GM12878 (cell line): ENCODE data around the gene GADL1. TPM values are rescaled to one million over a fixed set of nuclear protein-coding genes. Genes with fewer than 3 reads are reported as not detected.

Experiments
- ATAC-seq: fragments of 200-7000 bp; cut with Tn5 transposase; 3 replicates; pipeline ENCODE4 v1.9.1; 2020; ENCODE audit warnings: mild to moderate bottlenecking, moderate library complexity
- BruUV-seq: library from RNA; stranded (reverse); fragments of 400-500 nt; replicated peaks from 2 replicates; lab custom pipeline; 2021; lab: Mats Ljungman, UMichigan
- CTCF ChIA-PET: fragments of 300-600 bp; sonication (Branson Sonifier 250); formaldehyde crosslinking; extraction: SDS; loops from one replicate; lab custom pipeline; 2021; ENCODE audit warnings: inconsistent platforms; lab: Yijun Ruan, JAX
- POLR2A ChIA-PET: fragments of 350-600 bp; formaldehyde crosslinking; extraction: SDS; loops from one replicate; lab custom pipeline; 2021; ENCODE audit warnings: inconsistent platforms; lab: Charles Lee
- RAD21 ChIA-PET: fragments of 300-600 bp; sonication (Branson Sonifier 250); formaldehyde crosslinking; loops from one replicate; lab custom pipeline; 2023; ENCODE audit warnings: antibody characterized with exemption; ENCODE audit not compliant: unreplicated experiment; lab: Charles Lee
- SMC1A ChIA-PET: fragments of 300-600 bp; sonication (Branson Sonifier 250); formaldehyde crosslinking; loops from one replicate; lab custom pipeline; 2023; ENCODE audit not compliant: unreplicated experiment, uncharacterized antibody; lab: Charles Lee
- DNase-seq: peaks from one replicate; pipeline ENCODE4 v3.0.0-alpha.2; 2011; ENCODE audit warnings: low read depth, low spot score
- FAIRE-seq: peaks from 3 replicates; lab custom pipeline; 2011; peaks lifted over from hg19 to GRCh38; lab: Jason Lieb, UNC
- H2AFZ ChIP-seq: 2 replicates; pipeline ENCODE4 v1.6.0; 2011; ENCODE audit warnings: low read depth, low read length, control low read depth; ENCODE audit not compliant: control insufficient read depth
- H3K27ac ChIP-seq: 2 replicates; pipeline ENCODE4 v1.5.1; 2011; ENCODE audit warnings: control low read depth; ENCODE audit not compliant: control insufficient read depth, insufficient read depth
- H3K27me3 ChIP-seq, 2 experiments: replicated peaks in 1 of 2; 2 replicates each; pipeline versions ENCODE4 v1.6.0 to v1.6.1; 2011; ENCODE audit warnings: low read length in 1 of 2; ENCODE audit not compliant: control insufficient read depth in 2 of 2, insufficient read depth in 2 of 2
- H3K36me3 ChIP-seq, 2 experiments: 2 replicates each; pipeline ENCODE4 v1.5.1; 2011; ENCODE audit warnings: low read length in 1 of 2; ENCODE audit not compliant: control insufficient read depth in 2 of 2, insufficient read depth in 2 of 2
- H3K4me1 ChIP-seq: 2 replicates; pipeline ENCODE4 v1.6.1; 2011; ENCODE audit warnings: mild to moderate bottlenecking, low read length, moderate library complexity, mixed read lengths; ENCODE audit not compliant: control insufficient read depth, insufficient read depth
- H3K4me2 ChIP-seq: 2 replicates; pipeline ENCODE4 v1.6.0; 2011; ENCODE audit warnings: control low read depth; ENCODE audit not compliant: control insufficient read depth, insufficient read depth
- H3K4me3 ChIP-seq: fragments of 200-600 bp; sonication (generic); 2 replicates; pipeline ENCODE4 v1.5.1; 2016
- H3K79me2 ChIP-seq: 2 replicates; pipeline ENCODE4 v1.6.0; 2011; ENCODE audit warnings: low read length; ENCODE audit not compliant: control insufficient read depth, insufficient read depth
- H3K9ac ChIP-seq: 2 replicates; pipeline ENCODE4 v1.8.0; 2011; ENCODE audit warnings: low read length, control low read depth, mixed read lengths; ENCODE audit not compliant: control insufficient read depth, insufficient read depth
- H3K9me3 ChIP-seq: replicated peaks from 3 replicates; pipeline ENCODE4 v1.5.1; 2011; ENCODE audit warnings: mild to moderate bottlenecking, low read length; ENCODE audit not compliant: control insufficient read depth, insufficient read depth
- H4K20me1 ChIP-seq: 2 replicates; pipeline ENCODE4 v1.6.0; 2011; ENCODE audit not compliant: control insufficient read depth, insufficient read depth
- CBX3 ChIP-seq: fragments of 200-600 bp; sonication (generic); IDR thresholded peaks from 2 replicates; pipeline ENCODE4 v1.6.1; 2016; ENCODE audit warnings: low read depth, borderline replicate concordance
- CREM ChIP-seq: IDR thresholded peaks from 2 replicates; pipeline ENCODE4 v1.6.1; 2014; ENCODE audit warnings: antibody characterized with exemption, low read depth
- MYC ChIP-seq: IDR thresholded peaks from 2 replicates; pipeline ENCODE4 v1.6.1; 2011; ENCODE audit warnings: mild to moderate bottlenecking, low read length, moderate library complexity, inconsistent platforms; ENCODE audit not compliant: insufficient read depth, insufficient replicate concordance, insufficient read length, severe bottlenecking
- NFIC ChIP-seq: IDR thresholded peaks from 2 replicates; pipeline ENCODE4 v1.6.1; 2012; ENCODE audit warnings: low read depth, mild to moderate bottlenecking, inconsistent platforms, low read length, moderate library complexity
- NR2C2 ChIP-seq: IDR thresholded peaks from 2 replicates; pipeline ENCODE4 v1.6.1; 2011; ENCODE audit warnings: borderline replicate concordance, low read depth; ENCODE audit not compliant: control insufficient read depth, insufficient read length
- PAX5 ChIP-seq: IDR thresholded peaks from 2 replicates; pipeline ENCODE4 v1.6.1; 2011; ENCODE audit warnings: low read depth, low read length, borderline replicate concordance
- SREBF2 ChIP-seq: IDR thresholded peaks from 2 replicates; pipeline ENCODE4 v1.6.1; 2012; ENCODE audit warnings: mild to moderate bottlenecking, low read length
- in situ Hi-C: fragments of 300-500 bp; cut with MboI; formaldehyde crosslinking; loops from 9 replicates; pipeline ENCODE4 v1.14.3; 2018; ENCODE audit warnings: mixed read lengths
- intact Hi-C: fragments of 100-400 bp; cut with micrococcal nuclease; formaldehyde crosslinking; loops from one replicate; pipeline ENCODE4 v1.14.2; 2022; ENCODE audit not compliant: unreplicated experiment
- polyA plus RNA-seq, 11 experiments: library from polyadenylated mRNA; depleted of rRNA in 4 of 11; unstranded in 6 of 11; stranded (reverse) in 5 of 11; fragments of >200 nt; fragmentation: Nextera tagmentation in 4 of 11; fragmentation: Illumina TruSeq in 1 of 11; extraction: Ambion mirVana in 4 of 11; extraction: Trizol in 1 of 11; gene quantifications; 1 replicate in 1 of 11; 2 replicates in 10 of 11; pipeline versions ENCODE4 v1.2.1 to v1.2.3, GENCODE V29; 2011 to 2016; ENCODE audit warnings: inconsistent platforms in 2 of 11, missing spikeins in 2 of 11, low read depth in 1 of 11
- total RNA-seq, 4 experiments: library from RNA; depleted of rRNA in 3 of 4; stranded (reverse); fragments of >200 nt in 3 of 4; fragmentation: Illumina TruSeq in 1 of 4; extraction: Trizol in 1 of 4; gene quantifications; 2 replicates each; pipeline versions ENCODE4 v1.2.1 to v1.2.3, GENCODE V29; 2013 to 2021
- TF ChIP-seq, protein P1 (sequence below): IDR thresholded peaks from 2 replicates; pipeline ENCODE4 v1.6.1; 2012; ENCODE audit warnings: low read length, inconsistent platforms
- TF ChIP-seq, protein P2 (sequence below): fragments of 450-650 bp; IDR thresholded peaks from 2 replicates; pipeline ENCODE4 v1.6.1; 2017; ENCODE audit warnings: mild to moderate bottlenecking, moderate library complexity
- TF ChIP-seq, protein P3 (sequence below): fragments of 450-650 bp; IDR thresholded peaks from 2 replicates; pipeline ENCODE4 v1.6.1; 2017; ENCODE audit warnings: low read depth, mild to moderate bottlenecking, moderate library complexity
- TF ChIP-seq, protein P4 (sequence below): IDR thresholded peaks from 2 replicates; pipeline ENCODE4 v1.6.1; 2011; ENCODE audit warnings: borderline replicate concordance, low read depth, mild to moderate bottlenecking, moderate library complexity, mixed read lengths, low read length; ENCODE audit not compliant: insufficient read depth; ENCODE audit errors: extremely low read length

Gene GADL1
- total and polyA plus RNA-seq, 10 of the 15 experiments (the other 5 are each of a cell fraction or from before 2014, with no cell fraction given) = 0.04 TPM; not detected in 9

DNA sequence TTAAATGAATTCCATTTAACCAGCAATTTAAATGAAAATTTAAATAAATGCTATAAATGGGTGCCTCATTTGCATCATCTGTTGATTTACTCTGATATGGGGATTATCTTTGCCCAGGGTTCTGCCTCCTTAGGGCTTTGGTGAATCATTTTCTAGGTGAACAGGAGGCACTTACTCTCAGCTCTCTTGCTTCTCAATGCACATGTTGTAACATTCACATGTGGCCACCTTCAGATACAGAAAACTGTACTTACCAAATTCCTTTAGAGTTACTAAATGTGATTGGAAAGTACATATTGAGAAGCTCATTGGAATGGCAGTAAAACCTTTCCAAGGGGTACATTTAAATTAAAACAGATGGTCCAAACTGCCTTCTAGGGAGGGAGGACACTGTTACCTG lies 20.8 kb downstream of the GADL1 start (continued):
- TF ChIP-seq, protein P1, sequence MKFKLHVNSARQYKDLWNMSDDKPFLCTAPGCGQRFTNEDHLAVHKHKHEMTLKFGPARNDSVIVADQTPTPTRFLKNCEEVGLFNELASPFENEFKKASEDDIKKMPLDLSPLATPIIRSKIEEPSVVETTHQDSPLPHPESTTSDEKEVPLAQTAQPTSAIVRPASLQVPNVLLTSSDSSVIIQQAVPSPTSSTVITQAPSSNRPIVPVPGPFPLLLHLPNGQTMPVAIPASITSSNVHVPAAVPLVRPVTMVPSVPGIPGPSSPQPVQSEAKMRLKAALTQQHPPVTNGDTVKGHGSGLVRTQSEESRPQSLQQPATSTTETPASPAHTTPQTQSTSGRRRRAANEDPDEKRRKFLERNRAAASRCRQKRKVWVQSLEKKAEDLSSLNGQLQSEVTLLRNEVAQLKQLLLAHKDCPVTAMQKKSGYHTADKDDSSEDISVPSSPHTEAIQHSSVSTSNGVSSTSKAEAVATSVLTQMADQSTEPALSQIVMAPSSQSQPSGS = no peak
- TF ChIP-seq NR2C2 = no peak
- no peak for TF ChIP-seq NFIC

DNA sequence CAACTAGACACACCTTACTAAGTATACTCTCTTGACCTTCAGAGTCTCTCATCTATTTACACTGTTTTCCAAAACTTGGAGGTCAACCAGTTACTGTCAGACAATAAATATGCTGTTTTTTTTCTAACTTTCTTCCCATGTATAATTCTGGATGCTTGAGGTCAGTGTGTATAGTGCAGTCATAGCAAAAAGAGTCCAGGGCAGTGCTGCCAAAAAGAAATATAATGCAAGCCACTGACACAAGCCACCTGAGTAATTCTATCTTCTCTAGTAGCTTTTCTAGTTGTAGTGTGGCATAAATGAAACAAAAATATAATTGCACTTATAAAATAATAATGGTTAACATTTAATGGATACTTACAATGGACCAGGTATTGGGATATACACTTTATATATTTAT lies 21.6 kb downstream of the GADL1 start:
- Histone ChIP-seq H3K36me3 (no peaks in the 10 kb centered on the region), H3K4me3 (no peak overlapping the region), H3K9ac (no peak overlapping the region), H3K27ac (no peak overlapping the region), H3K4me2 (no peak overlapping the region), H3K79me2 (no peaks in the 10 kb centered on the region), H2AFZ (no peak overlapping the region), H3K27me3 (peaks cover 0 to 3% of the 10 kb centered on the region in 2 experiments; a peak in 1 of 4 replicates), H3K9me3 (no peaks in the 10 kb centered on the region), H4K20me1 (no peaks in the 10 kb centered on the region), H3K4me1 (no peaks in the 10 kb centered on the region)
- intact Hi-C loops (no loop called here), in situ Hi-C loops (no loop called here)
- SMC1A ChIA-PET = no interaction called here
- POLR2A ChIA-PET = no interaction called here
- BruUV-seq = no TSS peak
- no peak for ATAC-seq
- CTCF ChIA-PET = no interaction called here
- RAD21 ChIA-PET = no interaction called here
- no peak for FAIRE-seq
- DNase-seq = no peak
- TF ChIP-seq CREM = no peak
- TF ChIP-seq, protein P2, sequence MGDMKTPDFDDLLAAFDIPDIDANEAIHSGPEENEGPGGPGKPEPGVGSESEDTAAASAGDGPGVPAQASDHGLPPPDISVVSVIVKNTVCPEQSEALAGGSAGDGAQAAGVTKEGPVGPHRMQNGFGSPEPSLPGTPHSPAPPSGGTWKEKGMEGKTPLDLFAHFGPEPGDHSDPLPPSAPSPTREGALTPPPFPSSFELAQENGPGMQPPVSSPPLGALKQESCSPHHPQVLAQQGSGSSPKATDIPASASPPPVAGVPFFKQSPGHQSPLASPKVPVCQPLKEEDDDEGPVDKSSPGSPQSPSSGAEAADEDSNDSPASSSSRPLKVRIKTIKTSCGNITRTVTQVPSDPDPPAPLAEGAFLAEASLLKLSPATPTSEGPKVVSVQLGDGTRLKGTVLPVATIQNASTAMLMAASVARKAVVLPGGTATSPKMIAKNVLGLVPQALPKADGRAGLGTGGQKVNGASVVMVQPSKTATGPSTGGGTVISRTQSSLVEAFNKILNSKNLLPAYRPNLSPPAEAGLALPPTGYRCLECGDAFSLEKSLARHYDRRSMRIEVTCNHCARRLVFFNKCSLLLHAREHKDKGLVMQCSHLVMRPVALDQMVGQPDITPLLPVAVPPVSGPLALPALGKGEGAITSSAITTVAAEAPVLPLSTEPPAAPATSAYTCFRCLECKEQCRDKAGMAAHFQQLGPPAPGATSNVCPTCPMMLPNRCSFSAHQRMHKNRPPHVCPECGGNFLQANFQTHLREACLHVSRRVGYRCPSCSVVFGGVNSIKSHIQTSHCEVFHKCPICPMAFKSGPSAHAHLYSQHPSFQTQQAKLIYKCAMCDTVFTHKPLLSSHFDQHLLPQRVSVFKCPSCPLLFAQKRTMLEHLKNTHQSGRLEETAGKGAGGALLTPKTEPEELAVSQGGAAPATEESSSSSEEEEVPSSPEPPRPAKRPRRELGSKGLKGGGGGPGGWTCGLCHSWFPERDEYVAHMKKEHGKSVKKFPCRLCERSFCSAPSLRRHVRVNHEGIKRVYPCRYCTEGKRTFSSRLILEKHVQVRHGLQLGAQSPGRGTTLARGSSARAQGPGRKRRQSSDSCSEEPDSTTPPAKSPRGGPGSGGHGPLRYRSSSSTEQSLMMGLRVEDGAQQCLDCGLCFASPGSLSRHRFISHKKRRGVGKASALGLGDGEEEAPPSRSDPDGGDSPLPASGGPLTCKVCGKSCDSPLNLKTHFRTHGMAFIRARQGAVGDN = no peak
- TF ChIP-seq, protein P3, sequence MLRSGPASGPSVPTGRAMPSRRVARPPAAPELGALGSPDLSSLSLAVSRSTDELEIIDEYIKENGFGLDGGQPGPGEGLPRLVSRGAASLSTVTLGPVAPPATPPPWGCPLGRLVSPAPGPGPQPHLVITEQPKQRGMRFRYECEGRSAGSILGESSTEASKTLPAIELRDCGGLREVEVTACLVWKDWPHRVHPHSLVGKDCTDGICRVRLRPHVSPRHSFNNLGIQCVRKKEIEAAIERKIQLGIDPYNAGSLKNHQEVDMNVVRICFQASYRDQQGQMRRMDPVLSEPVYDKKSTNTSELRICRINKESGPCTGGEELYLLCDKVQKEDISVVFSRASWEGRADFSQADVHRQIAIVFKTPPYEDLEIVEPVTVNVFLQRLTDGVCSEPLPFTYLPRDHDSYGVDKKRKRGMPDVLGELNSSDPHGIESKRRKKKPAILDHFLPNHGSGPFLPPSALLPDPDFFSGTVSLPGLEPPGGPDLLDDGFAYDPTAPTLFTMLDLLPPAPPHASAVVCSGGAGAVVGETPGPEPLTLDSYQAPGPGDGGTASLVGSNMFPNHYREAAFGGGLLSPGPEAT = no peak
- TF ChIP-seq CBX3 = no peak
- TF ChIP-seq, protein P4, sequence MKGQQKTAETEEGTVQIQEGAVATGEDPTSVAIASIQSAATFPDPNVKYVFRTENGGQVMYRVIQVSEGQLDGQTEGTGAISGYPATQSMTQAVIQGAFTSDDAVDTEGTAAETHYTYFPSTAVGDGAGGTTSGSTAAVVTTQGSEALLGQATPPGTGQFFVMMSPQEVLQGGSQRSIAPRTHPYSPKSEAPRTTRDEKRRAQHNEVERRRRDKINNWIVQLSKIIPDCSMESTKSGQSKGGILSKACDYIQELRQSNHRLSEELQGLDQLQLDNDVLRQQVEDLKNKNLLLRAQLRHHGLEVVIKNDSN = no peak
- no peak for TF ChIP-seq PAX5
- TF ChIP-seq MYC = no peak
- no peak for TF ChIP-seq SREBF2
